ENCODE results near the gene CFAP97D2.
"Not testable (repeated sequence)": the region's sequence is repeated elsewhere in the genome, so short reads cannot be mapped to it uniquely, and the experiment has no call there.

Gene CFAP97D2

GRCh38 chr13:114237415-114238112 is 58.5 kb downstream of the CFAP97D2 start:
- no peak for DNase-seq

DNA sequence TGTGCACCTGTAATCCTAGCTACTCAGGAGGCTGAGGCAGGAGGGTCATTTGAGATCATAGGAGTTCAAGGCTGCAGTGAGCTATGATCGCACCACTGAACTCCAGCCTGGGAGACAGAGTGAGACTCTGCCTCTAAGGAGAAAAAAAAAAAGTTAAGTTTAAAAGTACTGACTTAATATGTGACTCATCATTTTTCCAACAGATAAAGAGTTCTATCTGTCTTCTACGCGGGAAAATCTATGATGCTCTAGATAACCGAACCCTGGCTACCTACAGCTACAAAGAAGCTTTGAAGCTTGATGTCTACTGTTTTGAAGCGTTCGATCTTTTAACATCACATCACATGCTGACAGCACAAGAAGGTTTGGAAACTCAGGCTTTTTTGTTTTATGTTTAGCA is 62.9 kb downstream of the CFAP97D2 start:
- DNase-seq: no peak

DNA sequence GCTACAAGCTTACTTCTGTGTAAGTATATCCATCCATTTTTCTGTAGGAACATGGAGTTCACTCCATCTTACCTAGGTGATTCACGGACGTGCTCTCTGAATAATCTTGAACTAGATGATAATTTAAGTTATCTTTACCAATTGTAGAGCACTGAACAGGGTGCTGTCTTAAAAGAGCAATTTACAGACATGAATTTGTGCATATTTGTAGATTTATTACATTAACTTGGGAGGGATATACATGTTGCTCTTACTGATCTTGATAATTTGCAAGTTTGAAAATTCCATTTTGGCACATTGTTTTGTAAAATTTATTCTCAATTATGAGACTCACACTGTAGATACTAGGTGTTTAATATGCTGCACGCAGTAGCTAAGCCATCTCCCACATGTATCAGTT is 64.9 kb downstream of the CFAP97D2 start:
- DNase-seq: no peak

DNA sequence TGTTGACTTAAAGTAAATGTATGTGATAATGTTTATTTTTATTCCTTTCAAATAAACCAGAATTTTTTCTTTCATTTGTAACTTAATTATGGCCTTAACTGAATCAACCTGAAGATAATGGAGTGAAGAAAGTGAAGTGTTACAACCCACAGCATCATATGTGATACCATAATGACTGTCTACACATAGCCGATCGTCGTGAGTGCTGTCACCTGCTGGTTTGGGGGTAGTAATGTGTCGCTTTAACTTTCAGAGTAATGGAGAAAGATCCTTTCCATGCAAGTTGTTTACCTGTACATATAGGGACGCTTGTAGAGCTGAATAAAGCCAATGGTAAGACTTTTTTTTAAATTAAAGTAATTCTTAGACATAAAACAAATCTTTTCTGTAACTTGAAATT is 65.6 kb downstream of the CFAP97D2 start:
- no peak for DNase-seq

GRCh38 chr13:114248011-114248410 is 69.0 kb downstream of the CFAP97D2 start:
- DNase-seq: no peak

- no peak for DNase-seq
Measured at GRCh38 chr13:114249077-114249476, 70.0 kb downstream of the CFAP97D2 start.

- not testable (repeated sequence) for DNase-seq
Measured at GRCh38 chr13:114251639-114252440, 72.8 kb downstream of the CFAP97D2 start.

- DNase-seq: no peak
Measured at GRCh38 chr13:114256547-114256946, 77.5 kb downstream of the CFAP97D2 start.

GRCh38 chr13:114257014-114257413 is 78.0 kb downstream of the CFAP97D2 start:
- no peak for DNase-seq

DNA sequence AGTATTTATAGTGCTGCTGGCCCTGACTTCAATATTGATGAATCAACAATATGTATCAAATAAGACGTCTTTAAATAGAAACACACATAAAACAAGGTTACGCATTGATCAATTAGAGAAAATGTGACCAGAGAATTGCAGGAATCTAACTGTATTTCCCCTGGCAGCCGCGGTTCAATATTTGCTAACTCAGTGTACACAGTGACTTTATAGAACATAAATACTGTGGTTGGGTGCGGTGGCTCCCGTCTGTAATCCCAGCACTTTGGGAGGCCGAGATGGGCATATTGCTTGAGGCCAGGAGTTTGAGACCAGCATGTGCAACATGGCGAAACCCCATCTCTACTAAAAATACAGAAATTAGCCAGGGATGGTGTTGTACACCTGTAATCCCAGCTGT is 79.5 kb downstream of the CFAP97D2 start:
- DNase-seq: no peak

DNA sequence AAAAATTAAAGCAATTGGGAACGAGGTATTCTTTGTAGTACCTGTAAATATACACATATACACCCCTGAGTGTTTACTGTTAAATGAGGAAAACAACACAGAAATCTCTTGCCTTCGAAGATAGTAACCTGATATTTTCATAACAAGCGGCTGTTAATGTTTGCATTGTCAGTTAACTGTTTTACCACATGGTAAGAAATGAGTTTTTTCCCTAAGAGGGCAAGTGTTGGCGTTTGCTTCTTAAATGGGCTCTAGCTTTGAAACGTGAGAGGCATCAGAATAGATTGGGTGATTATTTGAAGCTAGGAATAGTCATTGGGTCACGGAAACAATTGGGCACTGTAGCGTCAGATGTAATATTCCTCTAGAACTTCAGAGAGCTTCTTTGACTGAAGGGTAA is 80.3 kb downstream of the CFAP97D2 start:
- no peak for DNase-seq

DNA sequence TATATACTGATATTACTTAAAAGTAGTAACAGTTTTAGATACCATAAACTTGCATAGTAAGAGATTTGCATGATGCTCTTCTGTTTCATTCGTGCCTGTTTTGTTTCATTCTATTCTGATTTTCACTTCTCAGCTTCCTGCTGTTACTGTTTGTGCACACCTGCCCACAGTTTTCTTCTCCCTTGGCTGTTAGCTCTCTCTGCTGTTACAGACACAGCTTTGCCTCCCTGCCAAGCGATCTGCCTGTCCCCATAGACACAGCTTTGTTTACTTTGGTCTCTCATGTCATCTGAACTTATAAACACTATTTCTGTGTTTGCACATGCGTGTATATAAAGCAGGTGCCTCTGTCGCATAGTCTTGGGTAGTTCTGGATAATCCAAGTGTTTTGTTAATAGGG is 80.9 kb downstream of the CFAP97D2 start:
- no peak for DNase-seq

DNA sequence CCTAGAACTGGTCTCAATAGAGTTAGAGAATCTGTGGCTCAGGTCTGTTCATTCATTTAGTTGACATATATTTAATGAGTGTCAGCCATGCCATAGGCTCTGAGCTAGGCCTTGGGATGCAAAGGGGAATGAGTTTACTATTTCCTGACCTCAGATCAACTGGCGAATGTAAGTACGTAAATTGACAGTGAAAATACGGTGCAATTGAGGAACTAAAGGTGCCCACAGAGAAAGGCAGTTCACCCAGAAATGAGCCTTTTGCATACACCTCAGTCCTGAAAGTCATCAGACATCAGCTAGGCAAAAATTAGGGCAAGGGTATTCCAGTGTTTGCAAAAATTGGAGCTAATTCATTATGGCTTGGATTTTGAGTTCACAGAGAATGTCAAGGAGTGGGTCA is 81.8 kb downstream of the CFAP97D2 start:
- no peak for DNase-seq

DNA sequence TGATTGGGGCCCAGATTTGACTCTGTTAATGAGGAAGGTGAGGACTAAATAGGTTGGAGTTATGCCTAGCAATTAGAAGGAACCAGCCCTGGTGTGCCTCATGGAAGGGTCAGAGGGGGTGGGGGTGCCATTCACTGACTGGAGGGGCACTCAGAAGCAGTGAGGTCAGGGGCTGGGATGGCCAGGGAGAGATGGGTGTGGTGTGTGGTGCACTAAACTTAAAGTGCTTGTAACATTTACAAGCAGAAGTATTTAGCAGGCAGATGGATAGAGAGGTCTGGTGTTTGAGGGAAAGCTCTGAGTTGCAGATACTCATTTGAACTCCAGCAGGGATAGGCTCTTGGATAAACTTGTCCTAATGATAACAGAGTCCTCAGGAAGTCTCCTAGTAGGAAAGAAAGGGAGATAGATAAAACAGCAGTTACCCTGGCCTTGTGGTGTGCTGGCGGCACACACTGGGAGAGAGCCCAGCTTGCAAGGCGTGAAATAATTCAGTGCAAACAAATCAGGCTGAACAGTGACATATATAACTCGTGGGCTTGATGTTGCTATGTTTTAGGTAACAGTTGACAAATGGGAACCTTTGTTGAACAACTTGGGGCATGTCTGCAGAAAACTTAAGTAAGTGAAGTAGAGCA is 82.4 kb downstream of the CFAP97D2 start:
- no peak for DNase-seq

DNA sequence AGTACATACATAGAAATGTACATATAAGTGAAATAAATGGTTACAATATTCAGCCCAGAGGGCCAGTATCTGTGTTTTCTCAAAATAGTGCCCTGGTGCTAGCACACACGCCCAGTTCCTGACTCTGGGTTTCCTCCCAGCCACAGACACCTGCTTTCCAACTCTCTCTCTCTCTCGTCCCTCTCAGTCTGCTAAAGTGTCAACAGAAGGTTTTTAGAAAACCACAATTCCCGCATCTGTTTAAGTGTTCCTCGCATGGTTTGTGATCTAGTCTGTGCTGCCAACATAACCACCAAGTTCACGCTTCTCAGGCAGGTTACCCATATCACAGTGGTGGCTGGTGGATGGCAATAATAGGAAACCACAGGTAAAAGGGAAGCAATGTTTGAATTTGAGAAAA is 84.5 kb downstream of the CFAP97D2 start:
- no peak for DNase-seq

- not testable (repeated sequence) for DNase-seq
Measured at GRCh38 chr13:114264313-114264712, 85.3 kb downstream of the CFAP97D2 start.

- DNase-seq: no peak
Measured at GRCh38 chr13:114264886-114265611, 86.0 kb downstream of the CFAP97D2 start.

DNA sequence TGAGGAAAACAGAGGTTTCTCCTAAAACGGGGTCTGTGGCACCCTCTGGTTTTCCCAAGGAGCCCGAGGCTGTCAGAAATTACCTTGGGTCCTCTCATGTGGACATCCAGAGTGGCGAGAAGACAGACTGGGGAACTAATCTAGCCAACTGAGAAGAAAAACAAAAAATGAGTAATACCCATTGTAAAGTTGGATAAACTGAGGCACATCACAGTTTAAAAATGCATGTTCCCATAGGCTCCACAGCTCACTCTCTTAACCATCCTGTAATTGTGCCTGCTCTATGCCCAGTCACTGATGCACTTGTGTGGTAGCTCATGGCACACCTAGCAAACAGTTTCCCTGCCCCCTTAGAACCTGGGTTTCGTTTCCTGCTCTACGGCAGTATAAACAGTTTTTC is 87.2 kb downstream of the CFAP97D2 start:
- no peak for DNase-seq

- DNase-seq: no peak
Measured at GRCh38 chr13:114268344-114269280, 89.6 kb downstream of the CFAP97D2 start.

DNA sequence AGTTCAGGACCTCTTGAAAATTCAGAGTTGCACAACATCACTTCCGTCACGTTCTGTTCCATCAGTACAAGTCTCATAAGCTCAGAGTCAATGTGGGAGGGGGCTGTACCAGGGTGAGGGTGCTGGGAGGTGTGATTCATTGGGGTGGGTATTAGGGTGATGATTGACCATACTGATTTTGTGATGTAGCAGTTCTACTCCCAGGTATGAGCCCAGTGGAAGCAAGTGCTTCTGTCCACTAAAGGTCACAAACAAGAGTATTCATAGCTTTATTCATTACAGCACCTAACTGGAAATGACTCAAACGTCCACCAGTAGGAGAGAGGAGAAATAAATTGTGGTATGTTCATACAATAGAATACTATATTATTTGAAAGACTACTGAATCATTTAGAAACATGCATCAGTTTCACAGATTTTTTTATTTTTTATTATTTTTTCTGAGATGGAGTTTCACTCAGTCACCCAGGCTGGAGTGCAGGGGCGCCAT is 90.3 kb downstream of the CFAP97D2 start:
- no peak for DNase-seq
